ENCODE results near the gene MRPL58.

Gene MRPL58

GRCh38 chr17:75048249-75048878, 35.9 kb downstream of the MRPL58 start:
- no peak for DNase-seq

- no peak for DNase-seq
Measured at GRCh38 chr17:75049057-75049456, 36.6 kb downstream of the MRPL58 start.

GRCh38 chr17:75049706-75050105, 37.2 kb downstream of the MRPL58 start:
- DNase-seq: no peak

- DNase-seq: no peak
Measured at GRCh38 chr17:75051941-75052340, 39.5 kb downstream of the MRPL58 start.

GRCh38 chr17:75059369-75060345, 47.2 kb downstream of the MRPL58 start:
- peak; percentile 14 for DNase-seq

- DNase-seq: no peak
Measured at GRCh38 chr17:75060434-75061054, 48.1 kb downstream of the MRPL58 start.

GRCh38 chr17:75061055-75061438, 48.6 kb downstream of the MRPL58 start:
- DNase-seq: no peak

- no peak for DNase-seq
Measured at GRCh38 chr17:75061618-75062017, 49.1 kb downstream of the MRPL58 start.

- DNase-seq: no peak
Measured at GRCh38 chr17:75063201-75063600, 50.7 kb downstream of the MRPL58 start.

GRCh38 chr17:75063626-75064025, 51.2 kb downstream of the MRPL58 start:
- no peak for DNase-seq

GRCh38 chr17:75064040-75064439, 51.6 kb downstream of the MRPL58 start:
- no peak for DNase-seq

GRCh38 chr17:75064460-75064859, 52.0 kb downstream of the MRPL58 start:
- no peak for DNase-seq

- no peak for DNase-seq
Measured at GRCh38 chr17:75064867-75065561, 52.5 kb downstream of the MRPL58 start.

- no peak for DNase-seq
Measured at GRCh38 chr17:75065562-75066151, 53.2 kb downstream of the MRPL58 start.

- DNase-seq: no peak
Measured at GRCh38 chr17:75067856-75068255, 55.4 kb downstream of the MRPL58 start.

GRCh38 chr17:75068750-75069149, 56.3 kb downstream of the MRPL58 start:
- no peak for DNase-seq

GRCh38 chr17:75069783-75070182, 57.3 kb downstream of the MRPL58 start:
- DNase-seq: peak; percentile 11
